Mesodermal cell (in vitro differentiated cells): ENCODE measurements around the gene NXNL2.

Experiments used
- H3K27ac ChIP-seq: 2 replicates; pipeline ENCODE4 v1.7.0; 2013; ENCODE audit warnings: mild to moderate bottlenecking, low read depth, low read length, moderate library complexity; ENCODE audit not compliant: severe bottlenecking
- H3K36me3 ChIP-seq: 2 replicates; pipeline ENCODE4 v1.7.1; 2013; ENCODE audit warnings: mild to moderate bottlenecking, low read length, moderate library complexity; ENCODE audit not compliant: control insufficient read depth, insufficient read depth
- H3K4me1 ChIP-seq: one replicate; pipeline ENCODE4 v1.7.1; 2013; ENCODE audit warnings: mild to moderate bottlenecking, low read length; ENCODE audit not compliant: insufficient read depth, control insufficient read depth, poor library complexity, severe bottlenecking
- H3K4me3 ChIP-seq: 2 replicates; pipeline ENCODE4 v1.7.0; 2013; ENCODE audit warnings: low read length, control low read depth, mild to moderate bottlenecking; ENCODE audit not compliant: insufficient read depth, poor library complexity, severe bottlenecking; ENCODE audit errors: extremely low read depth
- H3K9me3 ChIP-seq: 2 replicates; pipeline ENCODE4 v1.7.1; 2013; ENCODE audit warnings: mild to moderate bottlenecking, low read length, moderate library complexity; ENCODE audit not compliant: control insufficient read depth
- WGBS, 2 experiments: methylation state at CpG; one replicate each; pipeline ENCODE4 v1.1.5; 2013; ENCODE audit warnings: missing lambda C conversion rate in 2 of 2; ENCODE audit not compliant: insufficient coverage in 2 of 2; 5-methylcytosine and 5-hydroxymethylcytosine counted together

The NXNL2 gene

GRCh38 chr9:88511906-88512305 lies 23.1 kb upstream of the NXNL2 start:
- 75 to 87% methylated on average over 4 of the region's 4 CpGs for WGBS, 2 experiments
- Histone ChIP-seq H3K9me3 (peaks cover 9% of the 10 kb centered on the region), H3K4me3 (no peak overlapping the region), H3K4me1 (no peaks in the 10 kb centered on the region), H3K27ac (no peak overlapping the region), H3K36me3 (no peaks in the 10 kb centered on the region)

- WGBS, 2 experiments, result 84 to 94% methylated on average over 4 to 6 of the region's 6 CpGs
- H3K4me3 ChIP-seq, result no peak overlapping the region
- H3K9me3 ChIP-seq, result peaks cover 3% of the 10 kb centered on the region
- peak overlapping the region; percentile 13 for H3K27ac ChIP-seq
- H3K36me3 ChIP-seq, result no peaks in the 10 kb centered on the region
- no peaks in the 10 kb centered on the region for H3K4me1 ChIP-seq
Observed at GRCh38 chr9:88514247-88514646, 20.7 kb upstream of the NXNL2 start.

GRCh38 chr9:88521308-88521707 lies 13.7 kb upstream of the NXNL2 start:
- Histone ChIP-seq H3K4me3 (no peak overlapping the region), H3K4me1 (peaks cover 13% of the 10 kb centered on the region), H3K27ac (no peak overlapping the region), H3K9me3 (no peaks in the 10 kb centered on the region), H3K36me3 (no peaks in the 10 kb centered on the region)
- 50% methylated on average over 4 of the region's 4 CpGs; no CpG with 5 or more reads in 1 of the 2 experiments for WGBS, 2 experiments

- H3K27ac ChIP-seq, result no peak overlapping the region
- H3K36me3 ChIP-seq, result no peaks in the 10 kb centered on the region
- no peak overlapping the region for H3K4me3 ChIP-seq
- WGBS, 2 experiments, result 100% methylated on average over 1 to 2 of the region's 4 CpGs
- peaks cover 13% of the 10 kb centered on the region for H3K4me1 ChIP-seq
- no peaks in the 10 kb centered on the region for H3K9me3 ChIP-seq
Observed at GRCh38 chr9:88522360-88522759, 12.6 kb upstream of the NXNL2 start.

- Histone ChIP-seq H3K36me3 (no peaks in the 10 kb centered on the region), H3K9me3 (no peaks in the 10 kb centered on the region), H3K27ac (no peak overlapping the region), H3K4me3 (no peak overlapping the region), H3K4me1 (peaks cover 13% of the 10 kb centered on the region)
- 85 to 100% methylated on average over 3 of the region's 3 CpGs for WGBS, 2 experiments
Observed at GRCh38 chr9:88523056-88523455, 11.9 kb upstream of the NXNL2 start.

- Histone ChIP-seq H3K27ac (no peak overlapping the region), H3K36me3 (no peaks in the 10 kb centered on the region), H3K4me3 (no peak overlapping the region), H3K4me1 (peaks cover 27% of the 10 kb centered on the region), H3K9me3 (no peaks in the 10 kb centered on the region)
- WGBS, 2 experiments, result 50 to 81% methylated on average over 1 to 4 of the region's 8 CpGs
Observed at GRCh38 chr9:88524911-88525310, 10.1 kb upstream of the NXNL2 start.

GRCh38 chr9:88527618-88528017 lies 7.4 kb upstream of the NXNL2 start:
- no peak overlapping the region for H3K27ac ChIP-seq
- 92 to 100% methylated on average over 4 of the region's 7 CpGs for WGBS, 2 experiments
- no peak overlapping the region for H3K4me3 ChIP-seq
- H3K36me3 ChIP-seq, result no peaks in the 10 kb centered on the region
- peaks cover 44% of the 10 kb centered on the region for H3K4me1 ChIP-seq
- no peaks in the 10 kb centered on the region for H3K9me3 ChIP-seq

- H3K27ac ChIP-seq, result no peak overlapping the region
- 85 to 90% methylated on average over 6 of the region's 6 CpGs for WGBS, 2 experiments
Observed at GRCh38 chr9:88528080-88528790, 6.7 kb upstream of the NXNL2 start.

GRCh38 chr9:88529496-88529895 lies 5.5 kb upstream of the NXNL2 start:
- H3K4me1 ChIP-seq, result peaks cover 34% of the 10 kb centered on the region
- peak overlapping the region; percentile 82 for H3K27ac ChIP-seq
- H3K9me3 ChIP-seq, result no peaks in the 10 kb centered on the region
- H3K36me3 ChIP-seq, result no peaks in the 10 kb centered on the region
- H3K4me3 ChIP-seq, result no peak overlapping the region
- 82 to 88% methylated on average over 2 to 5 of the region's 6 CpGs for WGBS, 2 experiments

More at GRCh38 chr9:88528080-88528790, 6.7 kb upstream of the NXNL2 start:
- H3K36me3 ChIP-seq, result no peaks in the 10 kb centered on the region
- H3K4me1 ChIP-seq, result peaks cover 39% of the 10 kb centered on the region
- H3K4me3 ChIP-seq, result no peak overlapping the region
- H3K9me3 ChIP-seq, result no peaks in the 10 kb centered on the region

- no peak overlapping the region for H3K4me3 ChIP-seq
- no peaks in the 10 kb centered on the region for H3K36me3 ChIP-seq
- H3K27ac ChIP-seq, result peak overlapping the region; percentile 82
- 88 to 90% methylated on average over 1 of the region's 1 CpG for WGBS, 2 experiments
- H3K4me1 ChIP-seq, result peaks cover 34% of the 10 kb centered on the region
- H3K9me3 ChIP-seq, result no peaks in the 10 kb centered on the region
Observed at GRCh38 chr9:88530051-88530450, 4.9 kb upstream of the NXNL2 start.

- H3K9me3 ChIP-seq, result no peaks in the 10 kb centered on the region
- peak overlapping the region; percentile 28 for H3K4me3 ChIP-seq
- H3K36me3 ChIP-seq, result no peaks in the 10 kb centered on the region
- 11 to 15% methylated on average over 16 to 24 of the region's 31 CpGs for WGBS, 2 experiments
- H3K27ac ChIP-seq, result peak overlapping the region; percentile 55
- H3K4me1 ChIP-seq, result peaks cover 34% of the 10 kb centered on the region
Observed at GRCh38 chr9:88531920-88532698, 2.9 kb upstream of the NXNL2 start.
